Activated naive CD8-positive, alpha-beta T cell (primary cell): ENCODE results near the gene H2BK1.

Experiments used
- H3K27ac Mint-ChIP-seq: one replicate; pipeline ENCODE4 v1.8.0; 2021; ENCODE audit warnings: mixed read lengths
- H3K27me3 Mint-ChIP-seq: one replicate; pipeline ENCODE4 v1.8.0; 2021; ENCODE audit warnings: mixed read lengths
- H3K36me3 Mint-ChIP-seq: one replicate; pipeline ENCODE4 v1.8.0; 2021; ENCODE audit warnings: mixed read lengths
- H3K4me1 Mint-ChIP-seq: one replicate; pipeline ENCODE4 v1.8.0; 2021; ENCODE audit warnings: low read depth, mixed read lengths
- H3K4me3 Mint-ChIP-seq: one replicate; pipeline ENCODE4 v1.8.0; 2021; ENCODE audit warnings: mild to moderate bottlenecking, mixed read lengths
- H3K9me3 Mint-ChIP-seq: one replicate; pipeline ENCODE4 v1.8.0; 2021; ENCODE audit warnings: low read depth, mixed read lengths

H2BK1 gene

DNA sequence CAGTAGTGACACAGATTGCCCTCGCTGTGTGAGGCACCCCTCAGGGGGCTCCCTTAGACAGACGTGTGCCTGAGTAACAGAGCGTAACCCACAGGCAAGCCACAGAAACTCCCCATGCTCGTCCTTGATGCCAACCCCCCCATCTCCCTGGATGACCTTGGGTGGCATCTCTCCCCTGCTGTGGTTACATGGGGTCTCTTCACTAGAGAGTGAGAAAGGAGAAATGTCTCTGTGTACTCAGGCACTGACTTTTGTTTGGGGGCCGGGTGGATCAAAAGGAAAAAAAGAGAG is 22.1 kb downstream of the H2BK1 start:
- Mint-ChIP-seq H3K27ac (no peak overlapping the region), H3K27me3 (no peaks in the 10 kb centered on the region), H3K4me3 (no peak overlapping the region), H3K36me3 (no peaks in the 10 kb centered on the region), H3K9me3 (no peaks in the 10 kb centered on the region), H3K4me1 (no peaks in the 10 kb centered on the region)

DNA sequence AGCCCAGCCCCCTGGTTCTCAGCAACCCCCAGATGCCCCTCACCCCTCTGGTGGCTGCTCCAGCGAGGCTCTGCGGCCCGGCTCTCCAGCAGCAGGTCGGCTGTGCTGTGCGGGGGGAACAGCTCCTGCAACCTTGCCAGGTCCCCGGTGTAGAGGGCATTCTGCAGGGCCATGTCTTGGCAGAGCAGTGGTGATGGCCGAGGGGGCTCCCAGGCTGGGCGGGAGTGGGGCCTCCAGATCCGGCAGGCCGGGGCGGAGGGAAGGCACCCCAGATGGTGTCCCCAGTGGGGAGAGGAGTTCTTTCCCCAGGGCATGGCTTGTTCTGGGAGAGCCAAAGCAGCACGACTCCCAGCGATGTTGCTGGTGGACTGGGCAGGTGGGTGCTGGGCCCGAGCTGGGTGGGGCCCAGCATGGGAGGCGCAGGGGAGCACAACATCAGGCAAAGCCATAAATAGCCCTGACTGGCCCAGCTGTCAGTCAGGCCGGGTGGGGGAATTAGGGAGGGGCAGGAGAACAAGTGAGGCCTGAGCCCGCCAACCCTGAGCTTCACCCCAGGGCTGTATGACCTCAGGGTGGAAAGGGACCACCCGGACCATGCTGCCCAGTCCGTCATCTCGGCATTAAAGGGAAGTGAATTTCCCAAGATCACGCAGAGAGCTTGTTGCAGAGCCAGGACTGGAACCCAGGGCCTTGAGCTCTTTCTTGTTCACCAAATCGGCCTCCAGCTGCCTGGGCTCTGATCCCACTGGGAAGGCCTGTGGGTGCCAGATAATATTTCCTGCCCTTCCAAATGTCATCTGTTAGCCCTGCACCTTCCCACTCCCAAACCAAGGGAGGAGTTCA is 22.7 kb downstream of the H2BK1 start:
- Mint-ChIP-seq H3K27me3 (no peaks in the 10 kb centered on the region), H3K4me3 (no peak overlapping the region), H3K9me3 (no peaks in the 10 kb centered on the region), H3K36me3 (no peaks in the 10 kb centered on the region), H3K27ac (no peak overlapping the region), H3K4me1 (no peaks in the 10 kb centered on the region)

DNA sequence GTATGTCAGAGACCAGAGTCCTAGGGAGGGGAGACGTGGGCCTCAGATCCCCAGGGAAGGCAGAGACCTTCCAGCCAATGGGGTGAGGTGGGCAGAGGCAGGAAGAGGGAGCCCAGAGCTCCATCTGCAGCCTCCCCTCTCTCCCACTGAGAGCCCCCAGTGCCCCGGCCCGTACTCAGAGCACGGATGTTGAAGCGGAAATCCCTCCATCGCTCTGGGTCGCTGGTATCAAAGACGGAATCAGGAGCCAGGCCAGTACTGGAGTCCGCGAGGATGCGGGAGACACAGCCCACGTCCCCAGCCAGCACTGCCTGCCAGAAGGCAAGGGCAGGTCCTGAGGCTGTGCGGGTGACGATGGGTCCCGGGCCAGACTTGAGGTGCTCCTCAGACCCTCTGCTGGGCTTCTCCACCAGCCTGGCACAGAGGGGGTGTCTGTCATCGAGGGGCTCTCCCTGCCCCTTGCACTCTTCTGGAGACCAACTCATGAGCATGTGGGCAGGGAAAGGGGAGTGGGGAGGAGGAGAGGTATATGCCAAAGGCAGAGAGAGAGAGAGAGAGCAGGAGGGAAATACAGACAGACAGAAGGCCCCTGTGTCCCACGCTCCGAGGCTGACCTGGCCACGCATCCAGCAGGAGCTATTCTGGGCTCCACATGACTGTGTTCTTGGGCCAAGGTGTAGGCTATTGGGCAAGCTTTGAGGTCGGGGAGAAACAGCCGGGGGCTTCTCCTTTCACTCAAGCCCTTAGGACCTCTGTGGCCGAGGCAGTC is 23.5 kb downstream of the H2BK1 start, which contains the start of gene ASB10:
Gene ASB10, minus strand, starts transcription at position 611 of the 769 bp plus-strand sequence. Its CDS starts 120 bp downstream, at position 491.
- no peaks in the 10 kb centered on the region for H3K27me3 Mint-ChIP-seq
- no peak within 1 kb of the TSS for H3K27ac Mint-ChIP-seq
- H3K4me3 Mint-ChIP-seq, result no peak within 1 kb of the TSS
- no peaks in the 10 kb centered on the region for H3K9me3 Mint-ChIP-seq
- H3K36me3 Mint-ChIP-seq, result no peaks in the 10 kb centered on the region
- no peaks in the 10 kb centered on the region for H3K4me1 Mint-ChIP-seq

DNA sequence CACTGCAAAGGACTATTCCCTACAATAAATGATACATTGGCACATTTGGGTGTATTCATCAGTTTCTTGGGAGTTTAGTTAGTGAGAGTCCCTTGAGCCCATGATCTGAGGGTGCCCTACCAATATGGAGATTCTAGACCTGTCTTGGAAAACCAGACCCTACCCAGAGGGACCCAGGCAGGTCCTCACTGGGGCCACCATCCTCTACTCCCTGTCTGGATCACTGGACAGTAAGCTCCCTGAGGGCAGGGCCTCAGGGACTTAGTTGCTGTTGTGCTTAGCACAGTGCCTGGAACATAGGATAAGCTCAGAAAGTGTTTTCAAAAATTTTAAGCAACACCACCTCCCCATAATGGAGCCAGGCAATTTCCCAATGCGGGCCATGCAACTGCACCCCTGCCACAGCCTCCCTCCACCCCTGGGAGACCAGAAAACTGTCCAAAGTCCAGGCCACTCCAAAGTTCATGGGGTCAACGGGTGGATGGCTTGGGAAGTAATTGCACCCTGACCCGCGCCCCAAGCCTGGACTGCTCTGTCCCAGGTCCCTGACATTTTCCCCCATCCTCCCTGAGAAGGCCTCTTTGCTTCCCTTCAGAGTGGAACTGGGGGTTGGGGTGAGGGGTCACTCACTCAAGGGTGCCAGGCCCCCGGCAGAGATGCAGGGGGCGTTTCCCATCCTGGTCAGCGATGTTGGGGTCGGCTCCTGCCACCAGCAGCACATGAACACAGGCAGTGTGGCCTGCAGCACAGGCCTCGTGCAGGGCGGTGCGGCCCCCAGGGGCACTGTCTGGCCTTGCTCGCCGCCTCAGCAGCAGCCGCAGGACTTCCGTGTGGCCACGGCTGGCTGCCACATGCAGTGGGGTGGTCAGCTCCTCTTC is 24.3 kb downstream of the H2BK1 start:
- Mint-ChIP-seq H3K4me1 (no peaks in the 10 kb centered on the region), H3K36me3 (no peaks in the 10 kb centered on the region), H3K4me3 (no peak overlapping the region), H3K27me3 (no peaks in the 10 kb centered on the region), H3K27ac (no peak overlapping the region), H3K9me3 (no peaks in the 10 kb centered on the region)

DNA sequence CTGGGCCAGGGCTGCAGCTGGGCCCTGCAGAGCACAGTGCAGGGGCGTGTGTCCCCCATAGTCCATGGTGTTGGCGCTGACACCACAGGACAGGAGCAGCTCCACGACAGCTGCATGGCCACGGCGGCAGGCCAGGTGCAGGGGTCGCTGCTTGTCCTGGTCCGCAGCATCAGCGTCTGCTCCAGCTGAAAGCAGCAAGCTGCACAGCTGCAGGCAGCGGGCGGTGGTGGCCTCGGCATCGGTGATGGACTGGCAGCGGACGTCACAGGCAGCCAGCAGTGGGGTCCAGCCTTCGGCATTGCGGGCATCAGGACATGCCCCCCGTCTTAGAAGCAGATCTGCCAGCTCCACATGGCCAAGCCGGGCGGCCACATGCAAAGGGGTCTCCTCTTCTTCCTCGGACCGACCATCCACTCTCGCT is 29.3 kb downstream of the H2BK1 start:
- H3K27me3 Mint-ChIP-seq, result peaks cover 8% of the 10 kb centered on the region
- H3K4me3 Mint-ChIP-seq, result no peak overlapping the region
- H3K9me3 Mint-ChIP-seq, result no peaks in the 10 kb centered on the region
- H3K36me3 Mint-ChIP-seq, result no peaks in the 10 kb centered on the region
- H3K4me1 Mint-ChIP-seq, result no peaks in the 10 kb centered on the region
- H3K27ac Mint-ChIP-seq, result no peak overlapping the region

DNA sequence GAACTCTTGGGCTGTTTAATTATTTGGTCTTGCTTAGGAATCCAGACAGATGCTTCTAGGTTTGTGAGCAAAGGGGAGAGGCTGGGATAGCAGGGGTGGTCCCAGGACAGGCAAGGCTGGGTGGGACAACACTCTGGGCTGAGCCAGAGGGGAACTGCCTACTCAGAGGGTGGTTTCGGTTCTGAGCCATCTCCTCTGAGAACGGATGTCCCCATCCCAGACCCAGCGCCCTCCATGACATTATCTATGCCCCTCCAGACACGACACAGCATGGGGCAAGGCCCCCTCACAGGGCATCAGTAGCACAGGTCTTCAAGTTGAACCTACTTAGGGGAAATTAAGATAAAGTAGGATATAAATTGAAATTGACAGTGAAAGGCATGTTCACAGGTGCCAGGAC is 30.3 kb downstream of the H2BK1 start:
- peaks cover 11% of the 10 kb centered on the region for H3K27me3 Mint-ChIP-seq
- no peaks in the 10 kb centered on the region for H3K36me3 Mint-ChIP-seq
- H3K4me1 Mint-ChIP-seq, result no peaks in the 10 kb centered on the region

DNA sequence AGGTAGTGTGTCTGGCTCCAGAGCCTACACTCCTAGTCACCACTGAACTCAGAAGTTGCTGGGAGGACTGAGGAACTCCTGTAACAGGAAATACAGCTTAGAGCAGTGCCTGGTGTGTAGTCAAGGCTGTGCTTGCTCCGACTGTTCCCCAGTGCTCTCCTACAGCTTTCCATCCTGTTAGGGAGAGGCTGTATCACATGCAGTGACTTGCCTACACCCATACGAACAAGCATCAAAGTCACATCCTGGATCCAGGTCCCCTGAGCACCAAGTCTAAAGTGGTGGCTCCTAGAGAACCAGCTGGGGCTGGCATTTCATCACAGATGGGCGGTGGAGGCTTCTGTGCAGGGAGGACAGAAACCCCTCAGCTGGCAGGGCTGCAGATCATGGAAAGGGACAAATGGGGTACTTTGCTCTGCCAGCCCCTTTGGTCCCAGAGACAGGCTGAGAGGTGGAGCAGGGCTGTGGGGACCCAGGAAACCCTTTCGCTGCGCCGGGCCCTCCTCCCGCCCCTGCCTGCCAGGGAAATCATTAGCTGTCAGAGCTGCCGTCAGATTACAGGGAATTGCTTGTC is 30.9 kb downstream of the H2BK1 start:
- Mint-ChIP-seq H3K9me3 (no peaks in the 10 kb centered on the region), H3K27me3 (peaks cover 11% of the 10 kb centered on the region), H3K4me3 (no peak overlapping the region), H3K27ac (no peak overlapping the region), H3K36me3 (no peaks in the 10 kb centered on the region), H3K4me1 (no peaks in the 10 kb centered on the region)

More for the DNA sequence above, 30.3 kb downstream of the H2BK1 start:
- no peak overlapping the region for H3K4me3 Mint-ChIP-seq
- no peaks in the 10 kb centered on the region for H3K9me3 Mint-ChIP-seq
- H3K27ac Mint-ChIP-seq, result no peak overlapping the region

DNA sequence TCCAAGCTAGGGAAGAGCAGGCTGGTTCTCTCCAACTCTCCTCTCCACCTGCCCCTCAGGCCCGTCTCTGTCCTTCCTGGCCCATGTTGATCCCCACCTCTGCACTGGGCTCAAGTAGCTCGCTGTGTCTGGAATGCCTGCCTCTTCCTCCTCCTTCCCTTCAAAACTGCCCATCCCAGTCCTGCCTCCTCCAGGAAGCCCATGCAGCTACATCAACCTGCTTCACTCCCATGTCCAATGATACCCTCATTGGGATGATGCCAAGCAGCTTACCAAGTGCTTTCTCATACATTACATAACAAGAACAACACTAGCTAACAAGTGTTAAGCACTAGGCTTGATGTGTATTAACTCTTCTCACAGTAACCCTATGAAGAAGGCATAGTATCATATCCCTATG is 31.5 kb downstream of the H2BK1 start:
- H3K9me3 Mint-ChIP-seq, result no peaks in the 10 kb centered on the region
- H3K27ac Mint-ChIP-seq, result peak overlapping the region; percentile 66
- peaks cover 11% of the 10 kb centered on the region for H3K27me3 Mint-ChIP-seq
- no peaks in the 10 kb centered on the region for H3K36me3 Mint-ChIP-seq
- H3K4me1 Mint-ChIP-seq, result no peaks in the 10 kb centered on the region
- H3K4me3 Mint-ChIP-seq, result no peak overlapping the region

DNA sequence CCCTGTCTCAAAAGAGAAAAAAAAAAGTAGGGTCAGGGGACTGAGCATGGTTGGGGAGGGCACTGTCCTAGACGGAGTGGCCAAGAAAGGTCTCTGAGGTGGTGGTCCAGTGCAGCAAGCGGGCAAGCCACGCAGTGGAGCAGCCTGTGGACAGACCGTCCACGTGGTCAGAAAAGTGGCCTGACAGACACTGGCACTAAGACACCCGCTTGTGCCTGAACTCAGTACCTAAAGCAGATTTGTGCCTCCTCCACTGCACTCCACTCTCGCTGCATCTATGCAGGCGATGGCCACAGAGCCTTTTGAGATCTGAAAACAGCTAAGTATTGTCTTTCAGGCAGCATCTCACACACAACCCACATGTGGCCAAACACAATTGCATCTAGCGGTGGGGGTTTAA is 32.1 kb downstream of the H2BK1 start:
- Mint-ChIP-seq H3K4me3 (no peak overlapping the region), H3K27ac (no peak overlapping the region), H3K4me1 (no peaks in the 10 kb centered on the region), H3K27me3 (peaks cover 15% of the 10 kb centered on the region), H3K9me3 (no peaks in the 10 kb centered on the region), H3K36me3 (no peaks in the 10 kb centered on the region)

DNA sequence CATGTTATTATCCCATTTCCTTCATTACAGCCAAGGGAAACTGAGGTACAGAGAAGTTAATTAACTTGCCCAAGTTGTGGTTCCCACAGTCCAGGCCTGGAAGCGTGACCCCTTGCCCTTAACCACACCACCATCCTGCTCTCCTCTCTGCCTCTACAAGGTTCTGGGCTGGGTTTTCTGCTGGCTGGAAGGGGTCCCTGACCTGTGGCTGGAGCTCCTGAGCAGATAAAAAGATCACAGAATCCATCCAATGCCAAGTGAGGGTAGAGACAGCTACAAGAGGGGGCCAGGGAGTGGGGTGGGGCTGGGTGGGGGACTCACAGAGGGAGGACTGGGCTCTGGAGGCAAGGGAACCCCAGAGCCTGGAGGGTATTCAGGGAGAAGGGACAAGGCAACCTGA is 33.0 kb downstream of the H2BK1 start:
- no peak overlapping the region for H3K4me3 Mint-ChIP-seq
- peaks cover 6% of the 10 kb centered on the region for H3K4me1 Mint-ChIP-seq
- H3K36me3 Mint-ChIP-seq, result no peaks in the 10 kb centered on the region
- peaks cover 22% of the 10 kb centered on the region for H3K27me3 Mint-ChIP-seq
- no peaks in the 10 kb centered on the region for H3K9me3 Mint-ChIP-seq
- no peak overlapping the region for H3K27ac Mint-ChIP-seq

DNA sequence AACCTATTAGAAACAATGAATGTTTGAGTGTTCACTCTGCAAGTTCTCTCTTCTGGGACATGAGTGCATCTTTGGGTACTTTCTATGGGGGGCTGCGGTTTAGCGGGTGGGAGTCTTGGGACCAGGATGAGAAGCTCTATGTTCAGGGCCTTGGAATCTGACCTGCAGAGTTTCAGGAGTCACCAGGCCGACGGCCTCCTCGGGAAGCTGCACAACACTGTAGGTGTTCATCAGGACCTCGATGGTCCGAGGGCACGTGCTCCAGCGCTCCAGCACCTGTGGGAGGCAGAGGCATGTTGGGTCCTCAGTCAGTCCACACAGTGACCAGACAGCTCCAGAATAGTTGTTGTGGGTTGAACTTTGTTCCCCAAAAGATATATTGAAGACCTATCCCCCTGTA is 33.9 kb downstream of the H2BK1 start:
- Mint-ChIP-seq H3K4me3 (no peak overlapping the region), H3K36me3 (no peaks in the 10 kb centered on the region), H3K4me1 (peaks cover 7% of the 10 kb centered on the region), H3K27ac (no peak overlapping the region), H3K27me3 (peaks cover 25% of the 10 kb centered on the region), H3K9me3 (no peaks in the 10 kb centered on the region)

DNA sequence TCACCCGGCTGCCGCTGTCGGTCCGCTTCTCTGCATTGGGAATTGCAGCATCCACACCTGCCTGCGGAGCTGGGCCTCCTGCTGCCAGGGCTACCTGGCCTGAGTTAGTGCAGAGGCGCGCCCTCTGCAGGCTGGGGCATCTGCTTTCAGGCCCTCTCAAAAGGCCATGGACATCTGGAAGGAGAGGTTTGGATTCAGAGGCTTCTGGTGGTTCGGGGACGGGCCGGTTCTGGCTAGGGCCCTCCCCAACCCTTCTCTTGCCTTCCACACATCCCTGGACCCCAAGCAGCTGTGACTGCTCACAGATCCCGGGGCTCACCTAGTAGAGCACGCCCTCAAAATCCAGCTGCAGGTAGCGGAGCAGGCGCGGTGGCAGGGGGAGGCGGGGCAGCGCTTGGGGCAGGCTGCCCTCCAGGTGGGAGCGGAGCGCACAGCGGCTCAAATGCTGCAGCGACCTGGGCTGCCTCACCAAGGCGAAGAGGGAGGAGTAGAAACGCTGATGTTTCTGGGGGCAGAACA is 34.4 kb downstream of the H2BK1 start:
- H3K27ac Mint-ChIP-seq, result no peak overlapping the region
- H3K9me3 Mint-ChIP-seq, result no peaks in the 10 kb centered on the region
- no peaks in the 10 kb centered on the region for H3K36me3 Mint-ChIP-seq
- H3K27me3 Mint-ChIP-seq, result peaks cover 29% of the 10 kb centered on the region
- H3K4me1 Mint-ChIP-seq, result peaks cover 7% of the 10 kb centered on the region
- no peak overlapping the region for H3K4me3 Mint-ChIP-seq

DNA sequence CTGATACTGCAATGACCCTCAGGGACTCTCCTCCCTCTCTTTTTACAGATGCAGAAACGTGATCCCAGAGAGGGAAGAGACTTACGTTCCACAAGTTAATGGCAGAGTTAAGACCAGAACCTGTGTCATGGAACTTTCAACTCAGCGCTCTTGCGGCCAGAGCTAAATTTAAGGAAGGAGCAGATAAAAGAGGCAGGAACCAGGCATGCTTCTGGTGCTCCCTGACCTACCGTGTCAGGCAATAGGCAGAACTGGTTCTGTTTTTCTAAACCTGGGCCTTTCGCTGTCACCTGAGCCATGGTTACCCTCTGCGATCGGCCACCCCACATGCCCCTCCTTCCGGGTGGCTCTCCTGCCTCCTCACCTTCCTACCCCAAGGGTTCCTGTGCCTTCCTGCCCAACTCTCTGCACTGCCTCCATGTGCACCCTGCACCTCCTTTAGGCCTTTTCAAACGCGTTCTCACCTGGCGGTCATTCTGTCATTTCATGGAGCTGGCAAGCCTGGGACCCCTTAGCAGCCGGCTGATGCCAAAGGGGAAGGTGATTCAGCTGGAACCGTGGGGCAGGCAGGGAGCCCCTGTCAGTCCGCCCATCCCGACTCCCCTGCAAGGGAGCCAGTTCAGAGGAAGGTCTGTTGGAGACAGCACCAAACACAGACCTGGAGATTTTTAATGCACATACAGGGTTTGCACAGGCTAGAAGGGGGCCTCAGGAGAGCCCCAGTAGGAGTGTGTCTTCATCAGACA is 35.1 kb downstream of the H2BK1 start:
- Mint-ChIP-seq H3K27me3 (peaks cover 29% of the 10 kb centered on the region), H3K9me3 (no peaks in the 10 kb centered on the region), H3K27ac (no peak overlapping the region), H3K4me1 (peaks cover 7% of the 10 kb centered on the region), H3K36me3 (no peaks in the 10 kb centered on the region), H3K4me3 (no peak overlapping the region)
